Neural cell (in vitro differentiated cells): ENCODE results near the gene SPSB3. TPM values are rescaled to one million over a fixed set of nuclear protein-coding genes. Genes with fewer than 3 reads are reported as not detected.

Experiments
- H2AFZ ChIP-seq: fragments of 200-600, 300-800 bp; sonication (generic), shearing (Covaris generic); 2 replicates; pipeline ENCODE4 v1.6.0; 2014; ENCODE audit warnings: low read depth, mild to moderate bottlenecking, antibody characterized with exemption, low read length, moderate library complexity
- H3F3A ChIP-seq: fragments of 200-600 bp; shearing (Covaris generic); 2 replicates; pipeline ENCODE4 v1.6.1; 2016; ENCODE audit warnings: mild to moderate bottlenecking, moderate library complexity, mixed read lengths, antibody characterized with exemption, low read length; ENCODE audit not compliant: insufficient read depth, poor library complexity, severe bottlenecking
- H3K27ac ChIP-seq: fragments of 200-600, 300-800 bp; sonication (generic), shearing (Covaris generic); 2 replicates; pipeline ENCODE4 v1.5.1; 2014; ENCODE audit warnings: mild to moderate bottlenecking, low read length, moderate library complexity
- H3K27me3 ChIP-seq: fragments of 300-800, 200-600 bp; sonication (generic), shearing (Covaris generic); 2 replicates; pipeline ENCODE4 v1.6.0; 2014; ENCODE audit warnings: mild to moderate bottlenecking, low read depth, low read length, moderate library complexity; ENCODE audit not compliant: insufficient read depth
- H3K36me3 ChIP-seq: fragments of 300-800, 200-600 bp; sonication (generic), shearing (Covaris generic); 2 replicates; pipeline ENCODE4 v1.5.1; 2014; ENCODE audit warnings: mild to moderate bottlenecking, antibody characterized with exemption, low read length, moderate library complexity; ENCODE audit not compliant: insufficient read depth
- H3K4me2 ChIP-seq: fragments of 300-800, 200-600 bp; sonication (generic), shearing (Covaris generic); 2 replicates; pipeline ENCODE4 v1.6.0; 2014; ENCODE audit warnings: mild to moderate bottlenecking, low read length
- H3K4me3 ChIP-seq: fragments of 300-800, 200-600 bp; sonication (generic), shearing (Covaris generic); 2 replicates; pipeline ENCODE4 v1.5.1; 2014; ENCODE audit warnings: mild to moderate bottlenecking, low read length, moderate library complexity
- H3K79me2 ChIP-seq: fragments of 200-600 bp; shearing (Covaris generic); replicated peaks from 2 replicates; pipeline ENCODE4 v1.6.0; 2014; ENCODE audit warnings: mild to moderate bottlenecking, low read length, moderate library complexity; ENCODE audit not compliant: insufficient read depth
- H3K9ac ChIP-seq: fragments of 300-800, 200-600 bp; sonication (generic), shearing (Covaris generic); 2 replicates; pipeline ENCODE4 v1.6.1; 2016; ENCODE audit warnings: mild to moderate bottlenecking, low read length, mixed read lengths
- H3K9me2 ChIP-seq: fragments of 200-600 bp; shearing (Covaris generic); 2 replicates; pipeline ENCODE4 v1.6.1; 2016; ENCODE audit warnings: mild to moderate bottlenecking, low read length, mixed read lengths; ENCODE audit not compliant: insufficient read depth
- H3K9me3 ChIP-seq: fragments of 200-600, 300-800 bp; sonication (generic), shearing (Covaris generic); 2 replicates; pipeline ENCODE4 v1.6.1; 2016; ENCODE audit warnings: mild to moderate bottlenecking, mixed run types, low read length, moderate library complexity, mixed read lengths
- H4K20me1 ChIP-seq: fragments of 200-600 bp; shearing (Covaris generic); 2 replicates; pipeline ENCODE4 v1.6.1; 2016; ENCODE audit warnings: mild to moderate bottlenecking, mixed run types; ENCODE audit not compliant: insufficient read depth
- EP300 ChIP-seq: fragments of 450-650 bp; conservative IDR thresholded peaks from 2 replicates; pipeline ENCODE4 v1.6.1; 2014; ENCODE audit warnings: antibody characterized with exemption, mild to moderate bottlenecking, moderate library complexity; ENCODE audit not compliant: poor library complexity, severe bottlenecking
- EZH2 ChIP-seq: fragments of 200-600, 300-800 bp; shearing (Covaris generic), sonication (generic); IDR thresholded peaks from 2 replicates; pipeline ENCODE4 v1.6.1; 2014; ENCODE audit warnings: antibody characterized with exemption, low read length, borderline replicate concordance, mild to moderate bottlenecking; ENCODE audit not compliant: insufficient read depth, poor library complexity, severe bottlenecking
- MXI1 ChIP-seq: fragments of 450-650 bp; conservative IDR thresholded peaks from 2 replicates; pipeline ENCODE4 v1.6.1; 2014; ENCODE audit warnings: antibody characterized with exemption, mild to moderate bottlenecking; ENCODE audit not compliant: poor library complexity, severe bottlenecking
- POLR2AphosphoS5 ChIP-seq: IDR thresholded peaks from 2 replicates; pipeline ENCODE4 v1.6.1; 2012
- RAD21 ChIP-seq: fragments of 450-650 bp; conservative IDR thresholded peaks from 2 replicates; pipeline ENCODE4 v1.6.1; 2014; ENCODE audit warnings: antibody characterized with exemption, mild to moderate bottlenecking, moderate library complexity
- SMC3 ChIP-seq: fragments of 450-650 bp; conservative IDR thresholded peaks from 2 replicates; pipeline ENCODE4 v1.6.1; 2014; ENCODE audit warnings: antibody characterized with exemption, mild to moderate bottlenecking, moderate library complexity; ENCODE audit not compliant: poor library complexity
- TAF1 ChIP-seq: IDR thresholded peaks from 2 replicates; pipeline ENCODE4 v1.6.1; 2012; ENCODE audit warnings: low read depth
- polyA plus RNA-seq: library from polyadenylated mRNA; depleted of rRNA; stranded (reverse); fragments of >200 nt; gene quantifications from 2 replicates; pipeline ENCODE4 v1.2.3, GENCODE V29; 2014
- TF ChIP-seq, protein P1 (sequence below): fragments of 450-650 bp; IDR thresholded peaks from 2 replicates; pipeline ENCODE4 v1.5.1; 2014; ENCODE audit warnings: antibody characterized with exemption, mild to moderate bottlenecking, moderate library complexity; ENCODE audit not compliant: poor library complexity, severe bottlenecking
- TF ChIP-seq, protein P2 (sequence below): IDR thresholded peaks from 2 replicates; pipeline ENCODE4 v1.6.1; 2012; ENCODE audit warnings: borderline replicate concordance

SPSB3 gene
- polyA plus RNA-seq, 1 donor from 2014 or later = 315 TPM

DNA sequence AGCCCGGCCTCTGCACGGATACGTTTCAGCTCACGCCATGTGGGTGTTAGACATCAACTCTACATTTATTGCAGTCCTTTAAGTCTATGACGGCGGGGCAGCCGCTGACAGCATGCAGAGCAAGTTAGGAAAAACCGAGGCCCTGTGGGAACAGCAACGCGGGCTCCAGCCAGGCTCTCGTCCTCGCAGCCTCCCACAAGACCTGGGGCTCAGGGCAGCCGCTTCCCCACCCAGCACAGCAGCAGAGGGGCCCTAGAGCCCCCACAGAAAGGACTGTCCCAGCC lies 5.8 kb downstream of the SPSB3 start:
- Histone ChIP-seq H3K9me3 (no peaks in the 10 kb centered on the region), H3K27me3 (no peaks in the 10 kb centered on the region), H3K9me2 (no peaks in the 10 kb centered on the region), H3K36me3 (no peaks in the 10 kb centered on the region), H4K20me1 (peaks cover 28% of the 10 kb centered on the region), H3F3A (no peaks in the 10 kb centered on the region), H3K27ac (no peak overlapping the region), H2AFZ (no peak overlapping the region), H3K4me2 (no peak overlapping the region), H3K9ac (no peak overlapping the region), H3K79me2 (peaks cover 23% of the 10 kb centered on the region), H3K4me3 (no peak overlapping the region)
- TF ChIP-seq MXI1 (no peak), TAF1 (no peak), POLR2AphosphoS5 (no peak), EZH2 (no peak)
- TF ChIP-seq, protein P1, sequence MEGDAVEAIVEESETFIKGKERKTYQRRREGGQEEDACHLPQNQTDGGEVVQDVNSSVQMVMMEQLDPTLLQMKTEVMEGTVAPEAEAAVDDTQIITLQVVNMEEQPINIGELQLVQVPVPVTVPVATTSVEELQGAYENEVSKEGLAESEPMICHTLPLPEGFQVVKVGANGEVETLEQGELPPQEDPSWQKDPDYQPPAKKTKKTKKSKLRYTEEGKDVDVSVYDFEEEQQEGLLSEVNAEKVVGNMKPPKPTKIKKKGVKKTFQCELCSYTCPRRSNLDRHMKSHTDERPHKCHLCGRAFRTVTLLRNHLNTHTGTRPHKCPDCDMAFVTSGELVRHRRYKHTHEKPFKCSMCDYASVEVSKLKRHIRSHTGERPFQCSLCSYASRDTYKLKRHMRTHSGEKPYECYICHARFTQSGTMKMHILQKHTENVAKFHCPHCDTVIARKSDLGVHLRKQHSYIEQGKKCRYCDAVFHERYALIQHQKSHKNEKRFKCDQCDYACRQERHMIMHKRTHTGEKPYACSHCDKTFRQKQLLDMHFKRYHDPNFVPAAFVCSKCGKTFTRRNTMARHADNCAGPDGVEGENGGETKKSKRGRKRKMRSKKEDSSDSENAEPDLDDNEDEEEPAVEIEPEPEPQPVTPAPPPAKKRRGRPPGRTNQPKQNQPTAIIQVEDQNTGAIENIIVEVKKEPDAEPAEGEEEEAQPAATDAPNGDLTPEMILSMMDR = no peak

DNA sequence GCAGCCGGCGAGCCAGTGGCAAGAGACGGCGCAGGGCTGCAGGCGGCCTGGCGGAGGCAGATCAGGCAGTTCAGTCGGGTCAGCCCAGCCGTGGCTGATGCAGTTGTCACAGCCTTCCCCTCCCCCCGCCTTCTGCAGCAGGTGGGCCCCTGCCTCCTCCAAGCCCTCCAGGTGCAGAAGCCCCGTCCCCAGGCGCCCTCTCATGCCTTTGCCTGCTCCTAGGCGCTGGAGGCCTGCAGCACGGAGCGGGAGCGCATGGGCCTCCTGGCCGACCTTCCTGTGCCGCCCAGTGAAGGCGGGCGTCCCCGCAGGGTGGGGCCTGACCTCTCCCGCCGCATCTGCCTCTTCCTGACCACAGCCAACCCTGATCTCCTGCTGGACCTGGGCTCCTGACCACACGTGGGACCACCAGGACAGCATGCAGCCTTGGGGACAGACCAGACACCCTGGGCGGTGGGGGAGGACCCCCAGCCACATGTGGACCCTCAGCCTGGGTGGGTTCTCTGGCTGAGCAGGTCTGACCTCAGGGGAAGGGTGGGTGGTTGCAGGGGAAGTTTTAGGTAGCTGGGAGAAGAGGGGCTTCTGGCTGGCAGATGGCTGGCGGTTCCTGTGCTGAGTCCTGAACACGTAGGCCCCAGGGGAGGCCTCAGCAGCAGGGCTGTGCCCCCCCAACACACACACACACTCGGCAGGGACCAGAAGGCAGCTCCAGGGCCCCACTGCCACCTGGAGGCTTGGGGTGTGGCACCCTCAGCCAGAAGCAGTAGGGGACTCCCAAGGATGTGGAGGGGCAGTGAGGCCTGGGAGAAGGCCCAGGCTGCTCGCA lies 6.3 kb downstream of the SPSB3 start:
- H3K9ac ChIP-seq = no peak overlapping the region
- no peaks in the 10 kb centered on the region for H3K36me3 ChIP-seq
- H2AFZ ChIP-seq = no peak overlapping the region
- H3K4me2 ChIP-seq = no peak overlapping the region
- H3K9me3 ChIP-seq = no peaks in the 10 kb centered on the region
- H3K9me2 ChIP-seq = no peaks in the 10 kb centered on the region
- no peak overlapping the region for H3K27ac ChIP-seq
- H3K27me3 ChIP-seq = no peaks in the 10 kb centered on the region
- peaks cover 23% of the 10 kb centered on the region for H4K20me1 ChIP-seq
- H3K4me3 ChIP-seq = no peak overlapping the region
- H3K79me2 ChIP-seq = peaks cover 17% of the 10 kb centered on the region
- TF ChIP-seq RAD21 = no peak
- no peak for TF ChIP-seq SMC3
- TF ChIP-seq MXI1 = no peak
- TF ChIP-seq, protein P2, sequence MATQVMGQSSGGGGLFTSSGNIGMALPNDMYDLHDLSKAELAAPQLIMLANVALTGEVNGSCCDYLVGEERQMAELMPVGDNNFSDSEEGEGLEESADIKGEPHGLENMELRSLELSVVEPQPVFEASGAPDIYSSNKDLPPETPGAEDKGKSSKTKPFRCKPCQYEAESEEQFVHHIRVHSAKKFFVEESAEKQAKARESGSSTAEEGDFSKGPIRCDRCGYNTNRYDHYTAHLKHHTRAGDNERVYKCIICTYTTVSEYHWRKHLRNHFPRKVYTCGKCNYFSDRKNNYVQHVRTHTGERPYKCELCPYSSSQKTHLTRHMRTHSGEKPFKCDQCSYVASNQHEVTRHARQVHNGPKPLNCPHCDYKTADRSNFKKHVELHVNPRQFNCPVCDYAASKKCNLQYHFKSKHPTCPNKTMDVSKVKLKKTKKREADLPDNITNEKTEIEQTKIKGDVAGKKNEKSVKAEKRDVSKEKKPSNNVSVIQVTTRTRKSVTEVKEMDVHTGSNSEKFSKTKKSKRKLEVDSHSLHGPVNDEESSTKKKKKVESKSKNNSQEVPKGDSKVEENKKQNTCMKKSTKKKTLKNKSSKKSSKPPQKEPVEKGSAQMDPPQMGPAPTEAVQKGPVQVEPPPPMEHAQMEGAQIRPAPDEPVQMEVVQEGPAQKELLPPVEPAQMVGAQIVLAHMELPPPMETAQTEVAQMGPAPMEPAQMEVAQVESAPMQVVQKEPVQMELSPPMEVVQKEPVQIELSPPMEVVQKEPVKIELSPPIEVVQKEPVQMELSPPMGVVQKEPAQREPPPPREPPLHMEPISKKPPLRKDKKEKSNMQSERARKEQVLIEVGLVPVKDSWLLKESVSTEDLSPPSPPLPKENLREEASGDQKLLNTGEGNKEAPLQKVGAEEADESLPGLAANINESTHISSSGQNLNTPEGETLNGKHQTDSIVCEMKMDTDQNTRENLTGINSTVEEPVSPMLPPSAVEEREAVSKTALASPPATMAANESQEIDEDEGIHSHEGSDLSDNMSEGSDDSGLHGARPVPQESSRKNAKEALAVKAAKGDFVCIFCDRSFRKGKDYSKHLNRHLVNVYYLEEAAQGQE = no peak
- TF ChIP-seq, protein P1 = no peak
- no peak for TF ChIP-seq POLR2AphosphoS5
- TF ChIP-seq TAF1 = no peak
- no peak for TF ChIP-seq EP300
- no peak for TF ChIP-seq EZH2
- H3F3A ChIP-seq = no peaks in the 10 kb centered on the region
